SW 1271 (cell line): Measurements from ENCODE around the gene EARS2.

ENCODE experiments used
- DNase-seq, 2 experiments: peaks; one replicate each; lab custom pipeline; 2025; lab: John Stamatoyannopoulos, UW

EARS2 gene

DNA sequence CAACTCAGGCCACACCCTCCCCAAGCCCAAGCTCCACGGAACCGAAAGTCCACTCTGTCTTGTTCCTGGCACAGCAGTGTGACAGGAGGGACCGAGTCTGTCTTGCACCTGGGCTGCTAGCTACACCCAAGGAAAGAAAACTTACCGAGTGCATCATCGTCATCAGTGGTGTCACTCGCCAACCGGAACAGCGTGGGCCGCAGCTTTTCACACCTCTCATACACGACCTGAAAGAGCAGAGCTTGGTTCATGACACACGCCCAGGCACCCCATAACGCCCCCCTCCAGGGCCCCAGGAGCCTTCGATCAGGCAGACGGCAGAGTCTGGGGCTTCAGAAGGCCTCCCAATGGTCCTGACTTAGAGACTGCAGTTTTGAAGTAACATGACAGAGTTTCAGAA lies 74.4 kb downstream of the EARS2 start:
- no peak for DNase-seq

GRCh38 chr16:23480257-23480656 lies 76.9 kb downstream of the EARS2 start:
- no peak for DNase-seq

DNA sequence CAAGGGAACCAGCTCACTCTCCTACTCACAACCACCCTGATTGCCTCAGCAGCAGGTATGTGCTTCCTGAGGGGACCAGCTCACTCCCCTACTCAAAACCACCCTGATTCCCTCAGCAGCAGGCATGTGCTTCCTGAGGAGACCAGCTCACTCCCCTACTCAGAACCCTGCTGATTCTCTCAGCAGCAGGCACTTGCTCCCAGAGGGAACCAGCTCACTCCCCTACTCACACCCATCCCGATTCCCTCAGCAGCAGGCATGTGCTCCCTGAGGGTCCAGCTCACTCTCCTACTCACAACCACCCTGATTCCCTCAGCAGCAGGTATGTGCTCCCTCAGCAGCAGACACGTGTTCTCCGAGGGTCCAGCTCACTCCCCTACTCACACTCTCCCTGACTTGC lies 78.0 kb downstream of the EARS2 start:
- no peak for DNase-seq

- DNase-seq: no peak
These were observed 78.6 kb downstream of the EARS2 start for GRCh38 chr16:23478566-23478965.

DNA sequence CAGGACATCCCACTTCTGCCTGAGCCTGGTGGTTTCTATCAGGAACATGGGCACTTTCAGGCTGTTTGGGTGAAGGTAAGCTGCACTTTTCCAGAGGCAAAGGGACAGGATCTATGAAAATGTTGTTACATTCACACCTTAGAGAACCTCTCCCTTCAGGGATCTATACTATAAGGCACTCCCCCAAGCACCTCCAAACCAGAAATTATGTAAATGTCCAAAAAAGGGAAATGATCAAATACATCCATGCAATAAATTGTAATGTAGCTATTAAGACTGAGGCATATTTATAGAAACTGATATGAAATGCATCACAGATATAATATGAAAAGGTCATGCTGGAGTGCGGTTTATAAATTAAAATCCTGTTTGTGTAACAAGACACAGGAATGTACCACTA lies 80.9 kb downstream of the EARS2 start:
- DNase-seq: no peak
